GM19397 (cell line): Measurements from ENCODE around the gene ARHGAP45.

Experiments
- ATAC-seq: cut with Tn5 transposase; IDR thresholded peaks from one replicate; pipeline ENCODE4 v1.9.1; 2021; ENCODE audit warnings: mild to moderate bottlenecking, moderate library complexity; ENCODE audit not compliant: unreplicated experiment

Gene ARHGAP45

DNA sequence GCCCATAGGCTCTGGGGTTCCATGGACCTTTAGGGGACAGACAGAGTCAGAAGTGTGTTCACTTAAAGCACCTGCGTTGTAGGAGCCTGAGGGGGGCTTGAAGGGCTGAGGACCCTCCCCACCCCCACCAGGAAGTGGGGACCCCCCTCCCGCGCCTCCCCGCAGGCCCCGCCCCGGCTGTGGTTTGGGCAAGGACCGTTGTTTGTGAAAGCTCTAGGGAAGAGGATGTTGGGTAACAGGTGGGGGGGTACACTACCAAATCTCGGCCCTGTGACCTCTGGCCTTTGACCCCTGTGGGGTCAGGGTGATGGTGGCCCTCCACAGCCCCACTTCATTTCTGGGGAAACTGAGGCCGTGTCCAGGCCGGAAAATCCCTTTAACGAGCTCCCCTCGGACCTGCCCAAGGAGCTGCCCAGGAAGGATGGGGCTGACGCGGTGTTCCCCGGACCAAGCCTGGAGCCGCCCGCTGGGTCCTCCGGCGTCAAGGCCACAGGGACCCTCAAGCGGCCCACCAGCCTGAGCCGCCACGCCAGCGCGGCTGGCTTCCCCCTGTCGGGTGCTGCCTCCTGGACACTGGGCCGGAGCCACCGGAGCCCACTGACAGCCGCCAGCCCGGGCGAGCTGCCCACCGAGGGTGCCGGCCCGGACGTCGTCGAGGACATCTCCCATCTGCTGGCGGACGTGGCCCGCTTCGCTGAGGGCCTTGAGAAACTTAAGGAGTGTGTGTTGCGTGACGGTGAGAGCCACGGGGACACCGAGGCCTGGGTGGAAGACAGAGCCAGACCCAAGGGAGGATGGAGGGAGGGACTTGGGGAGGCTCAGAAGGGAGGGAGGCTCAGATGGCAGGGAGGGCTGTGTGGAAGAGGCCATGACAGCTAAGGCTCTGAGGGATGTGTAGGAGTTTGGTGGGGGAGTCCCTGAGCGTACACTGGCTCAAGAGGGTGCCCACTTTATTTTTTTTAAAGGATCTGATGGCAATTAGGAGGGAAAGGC is 1.3 kb downstream of the ARHGAP45 start:
- ATAC-seq, result no peak

DNA sequence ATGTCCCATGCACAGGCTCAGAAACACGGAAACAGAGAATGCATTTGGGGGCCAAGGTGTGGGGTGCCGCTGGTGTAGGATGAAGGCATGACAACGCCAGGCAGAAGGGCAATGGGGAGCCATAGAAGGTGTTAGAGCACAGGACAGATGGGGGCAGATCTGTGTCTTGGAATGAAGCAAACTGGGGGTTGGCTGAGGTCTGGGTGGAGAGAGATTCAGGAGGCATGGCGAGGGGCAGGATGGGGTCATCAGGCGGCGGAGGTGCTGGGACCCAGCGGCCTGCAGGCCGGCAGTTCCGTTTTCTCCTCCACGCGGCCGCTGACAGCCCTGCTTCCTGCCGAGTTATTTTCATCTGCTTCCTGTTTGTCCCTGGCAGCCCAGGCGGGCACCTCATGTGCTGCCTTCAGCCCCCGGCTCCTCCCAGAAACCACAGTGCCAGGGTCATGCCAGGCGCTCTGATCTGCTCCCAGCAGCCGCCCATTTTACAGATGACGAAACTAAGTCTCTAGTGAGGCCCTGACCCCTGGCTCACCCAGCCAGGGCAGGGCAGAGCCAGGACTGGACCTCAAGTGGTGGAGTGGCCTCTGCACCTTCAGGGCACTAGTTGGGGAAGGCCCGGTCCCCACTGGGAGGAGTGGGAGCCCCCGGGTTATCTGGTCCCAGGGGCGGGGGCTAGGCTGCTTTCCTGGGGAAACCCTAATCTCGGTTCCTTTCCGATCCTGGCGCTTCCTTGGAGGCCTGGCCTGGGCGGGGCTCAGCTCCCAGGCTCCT is 2.2 kb downstream of the ARHGAP45 start:
- no peak for ATAC-seq

DNA sequence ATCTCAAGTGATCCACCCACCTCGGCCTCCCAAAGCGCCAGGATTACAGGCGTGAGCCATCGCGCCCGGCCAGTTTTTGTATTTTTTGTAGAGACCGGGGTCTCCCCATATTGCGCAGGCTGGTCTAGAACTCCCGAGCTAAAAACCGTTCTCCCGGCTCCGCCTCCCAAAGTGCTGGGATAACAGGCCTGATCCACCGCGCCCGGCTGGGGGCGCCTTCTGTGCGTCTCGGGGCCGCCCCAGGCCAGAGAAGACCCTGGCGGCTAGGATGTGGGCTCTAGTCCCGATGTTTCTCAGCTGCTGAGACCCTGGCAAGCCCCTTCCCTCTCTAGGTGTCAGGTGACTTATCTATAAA is 3.6 kb downstream of the ARHGAP45 start:
- no peak for ATAC-seq

DNA sequence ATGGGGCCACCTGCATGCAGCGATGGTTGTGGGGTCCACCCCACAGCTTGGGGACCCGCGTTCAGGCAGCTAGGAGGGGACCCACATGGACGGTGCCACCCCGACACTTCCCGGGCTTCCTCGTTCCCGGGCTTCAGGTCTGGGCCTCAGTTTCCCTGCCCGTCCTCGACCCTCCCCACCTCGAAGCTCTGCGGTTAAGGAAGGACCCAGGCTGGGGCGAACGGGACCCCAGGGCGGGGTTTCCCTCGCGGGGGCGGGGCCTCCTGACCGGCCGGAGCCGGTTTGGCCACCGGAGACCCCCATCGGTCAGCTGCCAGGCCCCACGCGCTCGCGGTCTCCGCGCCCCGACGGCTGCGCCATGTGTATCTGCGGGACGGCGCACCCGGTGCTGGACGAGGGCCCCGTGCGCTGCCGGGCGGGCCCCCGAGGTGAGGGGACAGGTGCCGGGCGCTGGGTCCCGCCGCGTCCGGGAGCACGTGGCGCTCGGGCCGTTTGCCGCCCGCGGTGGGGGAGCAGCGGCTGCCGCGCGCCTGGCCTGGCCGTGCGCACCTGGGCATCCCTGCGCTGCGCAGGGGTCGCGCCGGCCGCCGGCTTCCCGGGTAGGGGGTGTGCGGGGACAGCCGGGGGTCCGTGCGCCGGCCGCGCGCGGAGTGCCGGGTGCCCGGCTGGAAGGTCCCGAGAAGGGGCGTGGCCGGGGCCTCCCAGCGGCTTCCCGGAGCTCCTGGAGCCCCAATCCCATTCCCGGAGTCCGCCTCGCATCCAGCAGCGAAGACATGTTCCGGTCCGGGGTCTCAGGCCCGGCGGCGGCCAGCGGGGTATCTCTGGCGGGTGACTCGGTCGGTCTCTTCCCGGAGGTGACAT is 4.2 kb downstream of the ARHGAP45 start:
- ATAC-seq, result no peak

DNA sequence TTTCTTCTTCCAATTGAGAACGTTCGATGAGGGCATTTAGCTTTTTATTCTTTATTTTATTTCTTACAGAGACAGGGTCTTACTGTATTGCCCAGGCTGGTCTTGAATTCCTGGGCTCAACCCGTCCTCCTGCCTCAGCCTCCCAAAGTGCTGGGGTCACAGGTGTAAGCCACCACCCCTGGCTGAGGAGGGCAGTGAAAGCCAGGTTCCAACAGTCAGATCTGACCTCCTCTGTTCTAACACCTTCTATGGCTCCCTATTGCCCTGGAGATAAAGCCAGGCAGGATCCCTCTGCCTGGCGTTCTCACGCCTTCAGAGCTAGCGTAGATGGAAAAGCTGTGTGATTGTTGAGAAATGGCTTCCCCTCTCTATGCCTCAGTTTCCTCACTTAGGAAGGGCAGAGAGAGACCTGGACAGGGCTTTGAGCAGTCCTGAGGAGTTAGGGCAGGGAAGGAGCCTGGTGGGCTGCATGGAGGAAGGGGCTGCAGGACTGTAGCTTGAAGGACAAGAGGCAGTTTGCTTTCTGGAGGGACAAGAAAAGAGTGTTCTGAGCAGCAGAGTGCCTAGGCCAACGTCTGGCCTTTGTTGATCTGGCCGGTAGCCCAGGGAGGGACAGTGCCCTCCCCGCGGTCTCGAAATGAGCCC is 5.5 kb downstream of the ARHGAP45 start:
- ATAC-seq, result no peak

DNA sequence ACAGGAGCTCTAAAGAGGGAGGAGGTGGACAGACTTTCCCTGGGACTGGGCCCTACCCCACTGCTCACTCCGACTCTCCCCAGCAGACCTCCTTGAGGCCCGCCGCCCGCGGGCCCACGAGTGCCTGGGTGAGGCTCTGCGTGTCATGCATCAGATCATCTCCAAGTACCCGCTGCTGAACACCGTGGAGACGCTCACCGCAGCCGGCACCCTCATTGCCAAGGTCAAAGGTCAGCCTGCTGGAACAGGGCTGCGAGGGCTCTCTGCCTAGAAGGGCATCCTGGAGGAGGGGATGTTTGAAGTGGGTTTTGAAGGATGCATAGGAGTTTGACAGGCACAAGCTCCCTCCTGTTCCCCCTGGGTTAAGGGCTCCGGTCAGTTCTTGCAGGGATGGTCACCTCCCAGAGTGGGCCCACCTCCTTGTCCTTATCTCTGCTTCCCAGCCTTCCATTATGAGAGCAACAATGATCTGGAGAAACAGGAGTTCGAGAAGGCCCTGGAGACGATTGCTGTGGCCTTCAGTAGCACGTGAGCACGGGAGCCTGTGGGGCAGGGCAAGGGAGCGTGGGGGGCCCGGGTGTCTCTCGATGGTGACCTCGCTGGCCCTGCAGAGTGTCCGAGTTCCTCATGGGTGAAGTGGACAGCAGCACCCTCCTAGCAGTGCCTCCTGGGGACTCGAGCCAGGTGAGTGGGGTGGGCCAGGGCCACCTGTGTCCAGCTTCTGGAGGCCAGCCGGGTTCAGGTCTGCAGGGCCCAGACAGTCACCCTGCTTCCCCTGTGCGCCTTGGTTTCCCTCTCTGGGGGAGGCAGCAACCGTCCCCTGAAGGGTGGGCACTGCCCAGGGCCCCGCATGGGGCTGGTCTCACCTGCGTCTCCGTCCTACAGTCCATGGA is 6.3 kb downstream of the ARHGAP45 start:
- ATAC-seq, result no peak

DNA sequence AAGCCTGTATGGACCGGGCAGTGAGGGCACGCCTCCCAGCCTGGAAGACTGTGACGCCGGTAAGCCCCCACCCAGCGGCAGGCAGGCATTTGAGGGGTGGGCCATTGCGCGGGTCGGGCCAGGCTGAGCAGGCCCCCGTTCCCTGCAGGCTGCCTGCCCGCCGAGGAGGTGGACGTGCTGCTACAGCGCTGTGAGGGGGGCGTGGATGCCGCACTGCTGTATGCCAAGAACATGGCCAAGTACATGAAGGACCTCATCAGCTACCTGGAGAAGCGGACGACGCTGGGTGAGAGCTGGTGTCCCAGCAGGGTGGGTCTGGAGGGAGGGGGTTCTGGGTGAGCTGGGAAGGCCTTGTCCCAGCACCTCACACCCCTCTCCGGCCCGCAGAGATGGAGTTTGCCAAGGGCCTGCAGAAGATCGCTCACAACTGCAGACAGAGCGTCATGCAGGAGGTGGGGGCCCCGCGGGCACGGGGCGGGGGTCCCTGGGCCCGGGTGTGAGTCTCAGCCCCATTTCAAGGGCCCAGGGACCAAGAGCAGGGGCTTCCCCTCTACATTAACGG is 7.1 kb downstream of the ARHGAP45 start:
- ATAC-seq, result no peak

DNA sequence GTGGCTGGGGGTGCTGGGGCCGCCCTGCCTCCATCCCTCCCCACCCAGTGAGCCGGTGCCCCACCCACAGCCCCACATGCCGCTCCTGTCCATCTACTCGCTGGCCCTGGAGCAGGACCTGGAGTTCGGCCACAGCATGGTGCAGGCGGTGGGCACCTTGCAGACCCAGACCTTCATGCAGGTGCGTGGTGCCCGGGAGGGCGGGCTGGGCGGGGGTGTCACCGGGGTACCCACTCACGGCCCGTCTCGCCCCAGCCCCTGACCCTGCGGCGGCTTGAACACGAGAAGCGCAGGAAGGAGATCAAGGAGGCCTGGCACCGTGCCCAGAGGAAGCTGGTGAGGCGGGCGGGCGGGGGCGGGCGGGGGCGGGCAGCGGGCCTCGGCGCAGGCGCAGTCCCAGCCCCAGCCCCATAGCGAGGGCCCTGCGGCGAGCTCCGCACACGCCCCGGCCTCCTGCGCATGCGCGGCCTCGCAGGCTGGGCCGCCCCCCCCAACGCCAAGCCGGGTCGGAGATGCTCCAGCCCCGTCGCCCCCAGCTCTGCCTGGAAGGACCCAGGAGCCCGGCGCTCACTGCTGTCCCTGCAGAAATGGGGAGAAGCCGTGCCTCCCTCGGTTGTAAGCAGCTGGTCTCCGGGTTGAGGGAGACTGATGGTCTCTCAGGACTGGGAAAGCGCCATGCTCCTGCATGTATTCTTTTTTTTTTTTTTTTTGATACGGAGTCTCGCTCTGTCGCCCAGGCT is 7.7 kb downstream of the ARHGAP45 start:
- ATAC-seq, result peak; percentile 44

DNA sequence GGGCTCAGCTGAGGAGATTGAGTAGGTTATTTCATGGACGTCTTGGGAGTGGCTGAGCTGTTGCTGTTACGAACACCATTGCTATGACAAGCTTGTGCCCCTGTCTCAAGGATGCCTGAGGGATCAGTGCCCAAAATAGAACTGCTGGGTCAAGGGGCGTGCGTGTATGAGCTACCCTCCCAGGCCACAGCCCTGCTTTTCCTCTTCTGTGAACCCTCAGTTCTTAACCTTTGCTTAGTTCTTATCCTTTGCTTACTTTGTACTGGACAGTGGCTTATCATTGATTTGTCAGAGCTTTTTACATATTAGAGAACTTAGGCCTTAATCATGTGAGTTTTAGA is 9.0 kb downstream of the ARHGAP45 start:
- ATAC-seq, result no peak

DNA sequence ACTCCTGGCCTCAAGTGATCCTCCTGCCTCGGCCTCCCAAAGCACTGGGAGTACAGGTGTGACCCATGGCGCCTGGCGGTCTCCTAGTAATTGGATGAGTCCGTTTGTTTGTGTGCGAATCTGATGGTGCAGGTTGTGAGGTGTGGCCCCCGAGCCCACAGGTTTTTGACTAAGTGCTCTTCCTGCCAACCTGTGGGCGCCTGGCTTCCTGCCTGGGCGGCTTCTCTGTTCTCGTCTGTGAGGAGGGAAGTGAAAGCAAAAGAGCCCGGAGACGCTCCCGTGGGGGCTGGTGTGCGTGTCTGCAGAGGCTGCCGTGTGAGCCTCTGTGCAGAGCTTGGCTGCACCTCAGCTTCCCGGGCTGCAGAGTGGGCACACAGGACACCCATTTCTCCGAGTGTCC is 10.0 kb downstream of the ARHGAP45 start:
- ATAC-seq, result peak; percentile 49

DNA sequence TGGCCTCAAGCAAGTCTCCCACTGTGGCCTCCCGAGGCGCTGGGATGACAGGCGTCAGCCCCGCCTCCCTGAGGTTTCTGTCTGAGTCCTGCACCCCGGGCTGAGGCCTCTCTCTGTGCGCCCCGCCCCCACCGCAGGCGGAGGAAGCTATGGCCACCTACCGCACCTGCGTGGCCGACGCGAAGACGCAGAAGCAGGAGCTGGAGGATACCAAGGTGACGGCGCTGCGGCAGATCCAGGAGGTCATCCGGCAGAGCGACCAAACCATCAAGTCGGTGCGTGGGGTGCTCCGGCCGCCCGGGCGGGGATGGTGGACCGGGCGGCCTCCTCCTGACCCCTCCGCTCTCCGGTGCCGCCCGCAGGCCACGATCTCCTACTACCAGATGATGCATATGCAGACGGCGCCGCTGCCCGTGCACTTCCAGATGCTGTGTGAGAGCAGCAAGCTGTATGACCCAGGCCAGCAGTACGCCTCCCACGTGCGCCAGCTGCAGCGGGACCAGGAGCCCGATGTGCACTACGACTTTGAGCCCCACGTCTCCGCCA is 12.7 kb downstream of the ARHGAP45 start:
- no peak for ATAC-seq

DNA sequence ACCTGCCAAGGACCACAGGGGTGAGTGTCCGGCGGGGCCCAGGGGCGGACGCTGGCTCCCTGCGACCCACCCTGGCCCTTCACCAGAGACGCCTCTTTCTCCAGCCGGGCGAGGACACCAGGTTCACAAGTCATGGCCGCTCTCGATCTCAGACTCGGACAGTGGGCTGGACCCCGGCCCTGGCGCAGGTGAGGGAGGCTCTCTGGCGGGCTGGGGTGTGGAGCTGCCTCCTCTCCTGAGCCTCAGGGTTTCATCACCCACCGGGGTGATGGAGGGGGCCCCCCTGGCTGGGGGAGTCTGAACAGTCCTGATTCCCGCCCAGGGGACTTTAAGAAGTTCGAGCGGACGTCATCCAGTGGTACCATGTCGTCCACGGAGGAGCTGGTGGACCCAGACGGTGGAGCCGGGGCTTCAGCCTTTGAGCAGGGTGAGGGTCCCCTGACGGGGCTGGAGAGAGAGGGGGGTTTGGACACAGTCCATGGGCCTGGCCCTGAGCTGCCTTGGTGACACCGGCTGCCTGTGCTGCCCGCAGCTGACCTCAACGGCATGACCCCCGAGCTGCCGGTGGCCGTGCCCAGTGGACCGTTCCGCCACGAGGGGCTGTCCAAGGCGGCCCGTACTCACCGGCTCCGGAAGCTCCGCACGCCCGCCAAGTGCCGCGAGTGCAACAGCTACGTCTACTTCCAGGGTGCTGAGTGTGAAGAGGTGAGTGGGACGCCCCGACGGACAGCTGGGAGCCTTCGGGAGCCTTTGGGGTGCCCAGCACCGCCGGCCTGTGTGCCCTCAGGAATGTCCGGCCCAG is 13.6 kb downstream of the ARHGAP45 start:
- no peak for ATAC-seq

DNA sequence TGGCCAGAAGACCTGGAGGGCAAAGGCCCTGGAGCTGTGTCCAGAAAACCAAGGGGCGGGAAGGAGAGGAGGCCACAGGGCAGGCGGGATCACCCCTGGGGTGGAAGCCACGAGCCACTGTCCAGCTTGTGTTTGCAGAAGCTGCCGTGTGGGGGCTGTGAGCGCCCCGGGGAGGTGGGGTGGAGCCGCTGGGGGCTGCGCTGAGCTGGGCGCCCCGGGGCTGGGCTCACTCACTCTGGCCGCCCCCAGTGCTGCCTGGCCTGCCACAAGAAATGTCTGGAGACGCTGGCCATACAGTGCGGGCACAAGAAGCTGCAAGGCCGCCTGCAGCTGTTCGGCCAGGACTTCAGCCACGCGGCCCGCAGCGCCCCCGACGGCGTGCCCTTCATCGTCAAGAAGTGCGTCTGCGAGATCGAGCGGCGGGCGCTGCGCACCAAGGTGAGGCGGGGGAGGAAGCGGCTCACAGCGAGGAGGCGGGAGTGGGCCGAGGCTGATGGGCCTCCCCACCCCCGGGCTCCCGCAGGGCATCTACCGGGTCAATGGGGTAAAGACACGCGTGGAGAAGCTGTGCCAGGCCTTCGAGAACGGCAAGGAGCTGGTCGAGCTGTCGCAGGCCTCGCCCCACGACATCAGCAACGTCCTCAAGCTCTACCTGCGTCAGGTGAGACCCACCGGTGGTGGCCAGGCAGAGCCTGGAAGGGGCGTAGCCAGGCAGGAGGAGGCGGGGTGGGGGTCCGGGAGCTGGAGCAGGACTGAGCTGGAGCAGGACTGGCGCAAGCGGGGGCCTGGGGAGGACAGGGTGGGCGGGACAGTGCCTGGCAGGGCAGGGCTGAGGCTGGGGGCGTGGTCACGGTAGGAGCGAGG is 14.6 kb downstream of the ARHGAP45 start:
- ATAC-seq, result no peak

DNA sequence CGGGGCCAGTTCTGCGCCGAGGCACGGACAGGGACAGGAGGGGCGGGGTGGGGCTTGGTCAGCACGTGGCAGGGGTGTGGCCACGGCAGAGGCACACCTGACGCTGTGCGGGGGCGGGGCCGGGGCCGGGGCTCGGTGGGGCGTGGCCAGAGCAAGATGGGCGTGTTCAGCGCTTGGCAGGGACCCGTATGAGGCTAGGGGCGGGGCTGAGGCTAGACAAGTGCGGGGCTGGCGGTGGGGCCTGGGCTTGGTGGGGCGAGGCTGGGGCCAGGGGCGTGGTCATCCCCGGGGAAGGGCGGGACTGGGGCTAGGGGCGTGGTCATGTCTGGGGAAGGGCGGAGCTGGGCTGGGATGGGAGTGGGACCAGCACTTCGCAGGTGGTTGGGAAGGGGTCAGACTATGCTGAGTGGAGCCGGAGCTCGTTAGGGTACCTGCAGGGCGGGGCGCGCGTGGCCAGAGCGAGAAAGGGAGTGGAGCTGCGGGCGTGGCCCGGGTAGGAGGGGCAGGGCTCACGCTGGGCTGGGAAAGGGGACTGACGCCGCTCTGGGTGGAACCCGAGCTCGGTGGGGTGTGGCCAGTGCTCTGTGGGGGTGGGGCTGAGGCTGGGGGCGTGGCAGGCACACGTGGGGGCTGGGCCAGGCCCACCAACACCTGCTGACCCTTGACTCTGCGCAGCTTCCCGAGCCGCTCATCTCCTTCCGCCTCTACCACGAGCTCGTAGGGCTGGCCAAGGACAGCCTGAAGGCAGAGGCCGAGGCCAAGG is 15.4 kb downstream of the ARHGAP45 start:
- ATAC-seq, result no peak

DNA sequence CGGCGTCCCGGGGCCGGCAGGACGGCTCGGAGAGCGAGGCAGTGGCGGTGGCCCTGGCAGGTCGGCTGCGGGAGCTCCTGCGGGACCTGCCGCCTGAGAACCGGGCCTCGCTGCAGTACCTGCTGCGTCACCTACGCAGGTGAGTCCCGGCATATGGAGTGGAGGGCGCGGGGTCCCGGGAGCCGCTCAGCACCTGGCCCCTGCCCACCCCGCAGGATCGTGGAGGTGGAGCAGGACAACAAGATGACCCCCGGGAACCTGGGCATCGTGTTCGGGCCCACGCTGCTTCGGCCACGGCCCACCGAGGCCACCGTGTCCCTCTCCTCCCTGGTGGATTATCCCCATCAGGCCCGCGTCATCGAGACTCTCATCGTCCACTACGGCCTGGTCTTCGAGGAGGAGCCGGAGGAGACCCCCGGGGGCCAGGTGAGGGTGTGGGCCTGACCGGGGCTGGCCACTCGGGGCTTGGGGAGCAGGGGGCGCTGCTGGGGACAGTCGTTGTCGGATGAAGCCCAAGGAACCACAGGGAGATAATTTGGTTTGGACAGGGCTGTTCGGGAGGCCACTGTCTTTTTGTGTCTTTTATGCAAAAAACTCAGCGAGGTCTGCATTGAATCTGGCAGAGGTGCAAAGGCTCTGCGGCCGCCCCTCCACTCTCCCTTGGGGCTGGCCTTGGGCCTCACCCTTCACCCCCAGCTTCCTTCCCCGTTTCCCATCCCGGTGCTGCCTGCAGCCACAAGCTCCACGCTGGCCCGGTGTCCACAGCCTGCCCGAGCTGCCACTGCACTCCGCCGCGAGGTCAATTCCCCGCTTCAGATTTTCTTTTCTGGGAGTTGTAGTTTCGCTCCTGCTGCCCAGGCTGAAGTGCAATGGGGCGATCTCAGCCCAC is 16.2 kb downstream of the ARHGAP45 start:
- no peak for ATAC-seq
